Keratinocyte (primary cell): ENCODE measurements around the gene MEP1B. TPM values are rescaled to one million over a fixed set of nuclear protein-coding genes. Genes with fewer than 3 reads are reported as not detected.

Experiments used
- DNase-seq: peaks from one replicate; pipeline ENCODE4 v3.0.0-alpha.2; 2011; ENCODE audit warnings: low read depth, missing footprints, low spot score
- FAIRE-seq: peaks from 2 replicates; lab custom pipeline; 2011; peaks lifted over from hg19 to GRCh38; lab: Jason Lieb, UNC
- H2AFZ ChIP-seq: 2 replicates; pipeline ENCODE4 v1.6.0; 2012; ENCODE audit warnings: low read length, control low read depth, inconsistent platforms; ENCODE audit not compliant: control insufficient read depth
- H3K27ac ChIP-seq: 2 replicates; pipeline ENCODE4 v1.5.1; 2011; ENCODE audit warnings: low read length; ENCODE audit not compliant: control insufficient read depth, insufficient read depth
- H3K27me3 ChIP-seq: 3 replicates; pipeline ENCODE4 v1.6.0; 2011; ENCODE audit warnings: low read length; ENCODE audit not compliant: control insufficient read depth, insufficient read depth; ENCODE audit errors: extremely low read depth
- H3K36me3 ChIP-seq, 2 experiments: 2 replicates in 1 of 2; 3 replicates in 1 of 2; pipeline ENCODE4 v1.5.1; 2011; ENCODE audit warnings: low read length in 2 of 2, mild to moderate bottlenecking in 1 of 2; ENCODE audit not compliant: control insufficient read depth in 2 of 2, insufficient read depth in 2 of 2; ENCODE audit errors: extremely low read depth in 1 of 2
- H3K4me1 ChIP-seq: 3 replicates; pipeline ENCODE4 v1.5.1; 2011; ENCODE audit warnings: low read length; ENCODE audit not compliant: control insufficient read depth, insufficient read depth; ENCODE audit errors: extremely low read depth
- H3K4me2 ChIP-seq: 3 replicates; pipeline ENCODE4 v1.6.0; 2011; ENCODE audit warnings: low read depth, low read length; ENCODE audit not compliant: control insufficient read depth, insufficient read depth; ENCODE audit errors: extremely low read depth
- H3K4me3 ChIP-seq, 3 experiments: fragments of 200-600 bp in 1 of 3; sonication (generic) in 1 of 3; 2 replicates in 2 of 3; 3 replicates in 1 of 3; pipeline ENCODE4 v1.5.1; 2011 to 2016; ENCODE audit warnings: low read length in 3 of 3, mild to moderate bottlenecking in 3 of 3, control low read depth in 2 of 3, inconsistent platforms in 1 of 3, low read depth in 1 of 3, mixed read lengths in 1 of 3, mixed run types in 1 of 3, moderate library complexity in 1 of 3; ENCODE audit not compliant: control insufficient read depth in 2 of 3, insufficient read depth in 2 of 3; ENCODE audit errors: extremely low read depth in 1 of 3
- H3K79me2 ChIP-seq: 2 replicates; pipeline ENCODE4 v1.6.0; 2012; ENCODE audit warnings: low read length; ENCODE audit not compliant: control insufficient read depth, insufficient read depth
- H3K9ac ChIP-seq: 3 replicates; pipeline ENCODE4 v1.6.0; 2011; ENCODE audit warnings: low read length; ENCODE audit not compliant: control insufficient read depth, insufficient read depth; ENCODE audit errors: extremely low read depth
- H3K9me1 ChIP-seq: 3 replicates; pipeline ENCODE4 v1.6.0; 2011; ENCODE audit warnings: low read length; ENCODE audit not compliant: control insufficient read depth, insufficient read depth; ENCODE audit errors: extremely low read depth
- H3K9me3 ChIP-seq: 2 replicates; pipeline ENCODE4 v1.5.1; 2012; ENCODE audit warnings: low read depth, low read length; ENCODE audit not compliant: control insufficient read depth
- H4K20me1 ChIP-seq: 3 replicates; pipeline ENCODE4 v1.6.0; 2011; ENCODE audit warnings: low read length; ENCODE audit not compliant: control insufficient read depth, insufficient read depth; ENCODE audit errors: extremely low read depth
- EZH2 ChIP-seq: IDR thresholded peaks from one replicate; pipeline ENCODE4 v1.6.1; 2012; ENCODE audit warnings: inconsistent platforms, mild to moderate bottlenecking, low read length, moderate library complexity
- dilution Hi-C: fragments of 300-500 bp; cut with MboI; formaldehyde crosslinking; loops from one replicate; pipeline ENCODE4 v1.7.0; 2020; ENCODE audit warnings: low sequenced_read_pairs; ENCODE audit not compliant: extremely low pct_ligation_motif_present
- polyA plus RNA-seq, 5 experiments: library from polyadenylated mRNA; depleted of rRNA in 3 of 5; stranded (reverse) in 3 of 5; stranded (forward) in 1 of 5; unstranded in 1 of 5; fragments of >200 nt; gene quantifications; 1 replicate in 1 of 5; 2 replicates in 3 of 5; 3 replicates in 1 of 5; pipeline versions ENCODE4 v1.2.1 to v1.2.3, GENCODE V29; 2011 to 2012; ENCODE audit warnings: missing spikeins in 2 of 5, low read depth in 1 of 5, low replicate concordance in 1 of 5
- small RNA-seq, 3 experiments: library from RNA; depleted of rRNA; stranded (forward); fragments of <200 nt; gene quantifications; one replicate each; pipeline ENCODE3, GENCODE V24; 2012; ENCODE audit warnings: low read depth in 3 of 3, low replicate concordance in 1 of 3; ENCODE audit not compliant: insufficient read length in 3 of 3
- TF ChIP-seq, protein P1 (sequence below), 3 experiments: IDR thresholded peaks in 1 of 3; conservative IDR thresholded peaks in 1 of 3; optimal IDR thresholded peaks in 1 of 3; 2 replicates in 2 of 3; 3 replicates in 1 of 3; pipeline versions ENCODE3 to v1.5.1; 2011; ENCODE audit warnings: low read length in 3 of 3, mild to moderate bottlenecking in 3 of 3, moderate library complexity in 2 of 3, control low read depth in 1 of 3, inconsistent platforms in 1 of 3; ENCODE audit not compliant: insufficient read depth in 2 of 3; ENCODE audit errors: extremely low read depth in 1 of 3

MEP1B gene
- polyA plus RNA-seq, 1 donor (not counting 4 experiments of a cell fraction or from before 2014, with no cell fraction given) = 0.03 TPM

- TF ChIP-seq, protein P1, sequence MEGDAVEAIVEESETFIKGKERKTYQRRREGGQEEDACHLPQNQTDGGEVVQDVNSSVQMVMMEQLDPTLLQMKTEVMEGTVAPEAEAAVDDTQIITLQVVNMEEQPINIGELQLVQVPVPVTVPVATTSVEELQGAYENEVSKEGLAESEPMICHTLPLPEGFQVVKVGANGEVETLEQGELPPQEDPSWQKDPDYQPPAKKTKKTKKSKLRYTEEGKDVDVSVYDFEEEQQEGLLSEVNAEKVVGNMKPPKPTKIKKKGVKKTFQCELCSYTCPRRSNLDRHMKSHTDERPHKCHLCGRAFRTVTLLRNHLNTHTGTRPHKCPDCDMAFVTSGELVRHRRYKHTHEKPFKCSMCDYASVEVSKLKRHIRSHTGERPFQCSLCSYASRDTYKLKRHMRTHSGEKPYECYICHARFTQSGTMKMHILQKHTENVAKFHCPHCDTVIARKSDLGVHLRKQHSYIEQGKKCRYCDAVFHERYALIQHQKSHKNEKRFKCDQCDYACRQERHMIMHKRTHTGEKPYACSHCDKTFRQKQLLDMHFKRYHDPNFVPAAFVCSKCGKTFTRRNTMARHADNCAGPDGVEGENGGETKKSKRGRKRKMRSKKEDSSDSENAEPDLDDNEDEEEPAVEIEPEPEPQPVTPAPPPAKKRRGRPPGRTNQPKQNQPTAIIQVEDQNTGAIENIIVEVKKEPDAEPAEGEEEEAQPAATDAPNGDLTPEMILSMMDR (optimal IDR thresholded peaks at IDR 0.05 in 1 of 3, IDR thresholded peaks at IDR 0.05 in 1 of 3, conservative IDR thresholded peaks at IDR 0.05 in 1 of 3; ENCODE audit: extremely low read depth in 1 of 3, insufficient read depth in 2 of 3, low read length in 3 of 3) = no peak
- TF ChIP-seq EZH2 = no peak
- no peaks in the 10 kb centered on the region for H3K79me2 ChIP-seq
- DNase-seq = no peak
- H3K4me2 ChIP-seq = no peak overlapping the region
- H3K27ac ChIP-seq = no peak overlapping the region
- H2AFZ ChIP-seq = no peak overlapping the region
- dilution Hi-C loops = no loop called here
- H4K20me1 ChIP-seq = no peaks in the 10 kb centered on the region
- H3K9me3 ChIP-seq = no peaks in the 10 kb centered on the region
- no peak overlapping the region for H3K4me3 ChIP-seq
- H3K36me3 ChIP-seq = peaks cover 0 to 5% of the 10 kb centered on the region in 2 experiments
- H3K9ac ChIP-seq = no peak overlapping the region
- FAIRE-seq = no peak
- no peaks in the 10 kb centered on the region for H3K4me1 ChIP-seq
- no peaks in the 10 kb centered on the region for H3K27me3 ChIP-seq
- H3K9me1 ChIP-seq = no peaks in the 10 kb centered on the region
These were observed 74.6 kb downstream of the MEP1B start for GRCh38 chr18:32264401-32264800.

- H3K4me3 ChIP-seq = no peak overlapping the region
- H2AFZ ChIP-seq = no peak overlapping the region
- H3K36me3 ChIP-seq = peaks cover 0 to 5% of the 10 kb centered on the region in 2 experiments
- H3K4me1 ChIP-seq = no peaks in the 10 kb centered on the region
- no peaks in the 10 kb centered on the region for H3K9me3 ChIP-seq
- no peak overlapping the region for H3K27ac ChIP-seq
- FAIRE-seq (no peak), DNase-seq (no peak)
- dilution Hi-C loops = no loop called here
- H4K20me1 ChIP-seq = no peaks in the 10 kb centered on the region
- H3K79me2 ChIP-seq = no peaks in the 10 kb centered on the region
- no peaks in the 10 kb centered on the region for H3K27me3 ChIP-seq
- H3K4me2 ChIP-seq = no peak overlapping the region
- TF ChIP-seq EZH2 = no peak
- TF ChIP-seq, protein P1 (optimal IDR thresholded peaks at IDR 0.05 in 1 of 3, IDR thresholded peaks at IDR 0.05 in 1 of 3, conservative IDR thresholded peaks at IDR 0.05 in 1 of 3; ENCODE audit: extremely low read depth in 1 of 3, insufficient read depth in 2 of 3, low read length in 3 of 3) = no peak
- no peaks in the 10 kb centered on the region for H3K9me1 ChIP-seq
- no peak overlapping the region for H3K9ac ChIP-seq
These were observed 77.6 kb downstream of the MEP1B start for GRCh38 chr18:32267463-32267862.

Small RNAs within 50 kb of the gene (small RNA-seq; reads per million reads assigned to genes)
- gene RF00019 = 0 reads per million in 3 experiments
- gene RNA5SP453 = 0 to 0.25 (median 0) reads per million in 3 experiments

Other genes starting within 250 kb of the MEP1B start
- gene TRAPPC8, start 246.9 kb upstream of the MEP1B start, polyA plus RNA-seq = 40.7 to 64.8 TPM (median 60.8 TPM) in 3 replicates
- gene RNF125, start 171.2 kb upstream of the MEP1B start, polyA plus RNA-seq = 3.2 to 4.5 TPM (median 3.9 TPM) in 3 replicates
- 8.6 to 18.0 TPM (median 18.0 TPM) in 3 replicates for gene RNF138, start 98.2 kb upstream of the MEP1B start, polyA plus RNA-seq